ENCODE data around the gene INSR.
"Not testable (repeated sequence)": the region's sequence is repeated elsewhere in the genome, so short reads cannot be mapped to it uniquely, and the experiment has no call there.

Gene INSR

GRCh38 chr19:7098096-7098495 is 196.1 kb downstream of the INSR start:
- DNase-seq (ENCODE audit: insufficient read length, low spot score) (no peak), FAIRE-seq (no peak)
- no peak for TF ChIP-seq POLR2A (IDR thresholded peaks at IDR 0.05; ENCODE audit: low read depth, low read length)

- FAIRE-seq (no peak), DNase-seq (ENCODE audit: insufficient read length, low spot score) (no peak)
- no peak for TF ChIP-seq POLR2A (IDR thresholded peaks at IDR 0.05; ENCODE audit: low read depth, low read length)
Observed at GRCh38 chr19:7088999-7089398, 205.2 kb downstream of the INSR start.

GRCh38 chr19:7083076-7083956 is 210.9 kb downstream of the INSR start:
- no peak for TF ChIP-seq POLR2A (IDR thresholded peaks at IDR 0.05; ENCODE audit: low read depth, low read length)
- FAIRE-seq (no peak), DNase-seq (ENCODE audit: insufficient read length, low spot score) (no peak)

- no peak for TF ChIP-seq POLR2A (IDR thresholded peaks at IDR 0.05; ENCODE audit: low read depth, low read length)
- DNase-seq (ENCODE audit: insufficient read length, low spot score) (no peak), FAIRE-seq (no peak)
Observed at GRCh38 chr19:7078008-7078407, 216.2 kb downstream of the INSR start.

- no peak for TF ChIP-seq POLR2A (IDR thresholded peaks at IDR 0.05; ENCODE audit: low read depth, low read length)
- no peak for FAIRE-seq
Observed at GRCh38 chr19:7076151-7076550, 218.1 kb downstream of the INSR start.

GRCh38 chr19:7074705-7075282 is 219.4 kb downstream of the INSR start:
- FAIRE-seq (no peak), DNase-seq (ENCODE audit: insufficient read length, low spot score) (no peak)
- TF ChIP-seq POLR2A (IDR thresholded peaks at IDR 0.05; ENCODE audit: low read depth, low read length), result no peak

More at GRCh38 chr19:7076151-7076550, 218.1 kb downstream of the INSR start:
- no peak for DNase-seq (ENCODE audit: insufficient read length, low spot score)

- no peak for FAIRE-seq
- TF ChIP-seq POLR2A (IDR thresholded peaks at IDR 0.05; ENCODE audit: low read depth, low read length), result no peak
- DNase-seq (ENCODE audit: insufficient read length, low spot score), result no peak
Observed at GRCh38 chr19:7072541-7072940, 221.7 kb downstream of the INSR start.

- DNase-seq (ENCODE audit: insufficient read length, low spot score) (no peak), FAIRE-seq (no peak)
- TF ChIP-seq POLR2A (IDR thresholded peaks at IDR 0.05; ENCODE audit: low read depth, low read length), result no peak
Observed at GRCh38 chr19:7069904-7070226, 224.3 kb downstream of the INSR start.

- FAIRE-seq (peak; percentile 82), DNase-seq (ENCODE audit: insufficient read length, low spot score) (peak; percentile 78)
- peak; percentile 53; the same call in 1 of the 2 replicates for TF ChIP-seq POLR2A (IDR thresholded peaks at IDR 0.05; ENCODE audit: low read depth, low read length)
Observed at GRCh38 chr19:7069042-7069903, 224.9 kb downstream of the INSR start, which contains the start of gene ZNF557. Gene ZNF557, plus strand, starts transcription at chr19:7069703. Its CDS starts 5,372 bp downstream, at chr19:7075075.

GRCh38 chr19:7068599-7068998 is 225.6 kb downstream of the INSR start:
- FAIRE-seq (no peak), DNase-seq (ENCODE audit: insufficient read length, low spot score) (no peak)
- TF ChIP-seq POLR2A (IDR thresholded peaks at IDR 0.05; ENCODE audit: low read depth, low read length), result no peak

GRCh38 chr19:7067716-7068115 is 226.5 kb downstream of the INSR start:
- FAIRE-seq (no peak), DNase-seq (ENCODE audit: insufficient read length, low spot score) (no peak)
- TF ChIP-seq POLR2A (IDR thresholded peaks at IDR 0.05; ENCODE audit: low read depth, low read length), result no peak

- not testable (repeated sequence) for DNase-seq (ENCODE audit: insufficient read length, low spot score); FAIRE-seq
Observed at GRCh38 chr19:7067122-7067521, 227.1 kb downstream of the INSR start.

- DNase-seq (ENCODE audit: insufficient read length, low spot score) (no peak), FAIRE-seq (no peak)
- no peak for TF ChIP-seq POLR2A (IDR thresholded peaks at IDR 0.05; ENCODE audit: low read depth, low read length)
Observed at GRCh38 chr19:7063764-7064418, 230.3 kb downstream of the INSR start.

GRCh38 chr19:7063339-7063738 is 230.9 kb downstream of the INSR start:
- DNase-seq (ENCODE audit: insufficient read length, low spot score) (no peak), FAIRE-seq (no peak)
- TF ChIP-seq POLR2A (IDR thresholded peaks at IDR 0.05; ENCODE audit: low read depth, low read length), result no peak

Data from H54 (cell line).